ENCODE data around the gene COL27A1.

Gene COL27A1

DNA sequence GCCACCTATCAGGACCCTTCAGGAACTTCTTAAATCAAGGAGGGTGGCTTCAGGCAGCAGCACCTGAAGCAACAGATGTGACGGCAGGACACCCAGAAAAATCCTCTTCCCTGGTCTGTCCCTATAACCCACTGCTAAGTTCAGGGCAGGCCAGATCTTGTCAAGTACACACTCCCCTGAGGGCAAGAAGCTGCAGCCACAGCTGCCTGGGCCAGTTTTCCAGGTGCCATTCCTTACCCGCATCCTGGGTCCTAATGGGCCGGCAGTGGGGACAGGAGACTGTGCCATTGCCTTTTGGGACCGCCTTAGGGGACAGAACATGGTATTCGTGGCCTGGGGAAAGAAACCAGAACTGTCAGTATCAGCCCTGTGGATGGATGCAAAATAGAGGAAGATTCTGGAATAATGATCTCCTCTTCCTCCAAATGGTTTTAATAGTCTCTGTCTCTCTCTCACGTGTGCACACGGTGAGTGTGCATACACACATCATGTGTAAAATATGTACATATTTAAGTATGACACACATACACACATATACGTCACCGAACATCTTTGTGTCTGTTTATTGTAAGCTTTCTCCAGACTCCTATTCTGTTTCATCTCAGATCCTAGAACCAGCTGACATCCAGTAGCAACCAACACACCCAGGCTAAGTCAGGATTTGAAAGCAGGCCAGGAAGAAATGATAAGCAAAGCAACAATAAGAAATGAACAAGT is 188.3 kb downstream of the COL27A1 start:
- DNase-seq (ENCODE audit: low spot score), result no peak

GRCh38 chr9:114344188-114344566 is 188.8 kb downstream of the COL27A1 start:
- DNase-seq (ENCODE audit: low spot score), result no peak

DNA sequence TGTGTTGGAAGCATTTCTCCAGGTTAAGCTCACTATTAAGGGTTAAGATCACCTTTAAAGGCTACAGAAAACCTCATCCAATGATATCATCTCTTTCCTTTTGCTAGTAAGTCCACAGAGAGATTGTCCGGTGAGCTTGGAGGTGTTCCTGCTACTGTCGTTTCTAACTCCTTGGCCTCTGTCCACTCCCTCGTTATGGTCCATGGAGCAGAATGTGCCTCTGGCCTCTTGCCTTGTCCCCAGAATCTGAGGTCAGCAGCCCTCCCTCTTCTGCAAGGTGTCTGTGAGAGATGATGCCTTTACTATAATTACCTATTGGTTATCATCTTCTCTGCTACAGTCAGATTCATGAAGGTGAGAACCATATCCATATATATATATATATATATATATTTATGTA is 189.4 kb downstream of the COL27A1 start:
- DNase-seq (ENCODE audit: low spot score), result no peak

DNA sequence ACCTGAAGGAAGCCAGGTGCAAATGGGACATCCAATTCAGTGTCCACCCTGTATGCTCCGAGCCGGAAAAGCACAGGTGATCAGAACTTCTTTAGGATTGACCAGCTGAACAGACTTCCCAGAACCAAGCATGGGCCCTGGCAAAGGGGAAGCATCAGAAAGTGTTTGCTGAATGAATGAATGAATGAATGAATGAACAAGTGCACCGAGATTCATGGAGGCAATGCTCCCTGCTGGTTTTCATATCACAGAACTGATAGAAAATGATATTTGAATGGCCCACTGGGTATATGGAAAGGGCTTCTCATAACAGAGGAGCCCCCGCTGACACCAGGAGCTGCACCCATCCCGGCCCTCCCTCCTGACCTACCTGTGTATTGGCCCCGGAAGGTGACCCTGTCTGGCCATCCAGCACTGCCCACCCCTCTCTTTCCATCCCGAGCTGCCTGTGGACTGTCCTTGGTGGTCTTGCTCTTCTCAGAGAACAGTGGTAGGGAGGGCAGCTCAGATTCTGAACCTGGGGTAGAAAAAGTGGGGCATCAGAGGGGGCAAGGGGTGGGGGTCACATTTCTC is 190.2 kb downstream of the COL27A1 start:
- DNase-seq (ENCODE audit: low spot score), result no peak

DNA sequence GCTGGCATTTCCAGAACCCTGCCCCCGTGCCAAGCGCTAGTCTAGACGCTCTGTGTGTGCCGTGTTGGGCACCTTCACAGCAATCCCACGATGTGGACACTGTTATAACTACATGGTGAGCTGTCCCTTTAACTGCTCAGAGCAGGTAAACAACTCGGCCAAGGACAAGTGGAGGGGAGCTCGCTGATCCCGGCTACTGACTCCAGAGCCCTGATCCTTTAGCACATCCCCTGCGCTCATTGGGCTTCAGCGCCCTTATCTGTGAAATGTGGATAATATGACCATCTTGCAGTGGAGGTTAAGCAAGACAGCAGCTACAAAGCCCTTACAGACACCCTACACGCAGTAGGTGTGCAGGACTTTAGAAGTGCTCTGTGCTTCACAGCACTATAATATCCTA is 190.8 kb downstream of the COL27A1 start:
- DNase-seq (ENCODE audit: low spot score), result no peak

- DNase-seq (ENCODE audit: low spot score), result no peak
These were observed 192.3 kb downstream of the COL27A1 start for GRCh38 chr9:114347675-114348074.

- DNase-seq (ENCODE audit: low spot score), result no peak
These were observed 193.0 kb downstream of the COL27A1 start for GRCh38 chr9:114348261-114348905.

DNA sequence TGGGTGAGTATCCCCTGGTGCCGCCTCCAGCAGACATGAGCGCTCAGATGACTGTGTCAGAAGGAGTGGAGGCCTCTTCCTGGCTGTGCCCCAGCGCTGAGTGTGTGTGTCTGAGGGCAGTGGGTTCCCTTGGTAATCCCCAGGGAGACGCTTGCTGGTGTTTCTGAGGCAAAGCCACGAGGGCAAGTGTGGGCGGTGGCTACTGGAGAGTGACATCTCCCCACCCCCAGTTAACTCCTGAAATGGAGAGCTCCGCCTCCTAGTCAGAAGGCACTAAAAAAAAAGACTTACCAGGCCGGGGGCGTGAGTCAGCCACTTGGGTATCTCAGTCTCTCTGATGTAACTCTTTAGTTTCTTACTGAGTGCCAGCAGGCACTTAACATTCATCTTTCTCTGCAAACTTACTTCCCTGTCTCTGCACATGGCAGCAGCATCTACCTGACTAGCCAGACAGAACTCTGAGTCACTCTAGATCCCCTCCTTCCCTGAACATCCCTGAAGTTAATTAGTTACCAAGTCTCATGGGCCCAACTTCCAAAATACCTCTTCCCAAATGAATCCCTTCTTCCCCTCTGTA is 193.7 kb downstream of the COL27A1 start:
- peak; percentile 79 for DNase-seq (ENCODE audit: low spot score)

DNA sequence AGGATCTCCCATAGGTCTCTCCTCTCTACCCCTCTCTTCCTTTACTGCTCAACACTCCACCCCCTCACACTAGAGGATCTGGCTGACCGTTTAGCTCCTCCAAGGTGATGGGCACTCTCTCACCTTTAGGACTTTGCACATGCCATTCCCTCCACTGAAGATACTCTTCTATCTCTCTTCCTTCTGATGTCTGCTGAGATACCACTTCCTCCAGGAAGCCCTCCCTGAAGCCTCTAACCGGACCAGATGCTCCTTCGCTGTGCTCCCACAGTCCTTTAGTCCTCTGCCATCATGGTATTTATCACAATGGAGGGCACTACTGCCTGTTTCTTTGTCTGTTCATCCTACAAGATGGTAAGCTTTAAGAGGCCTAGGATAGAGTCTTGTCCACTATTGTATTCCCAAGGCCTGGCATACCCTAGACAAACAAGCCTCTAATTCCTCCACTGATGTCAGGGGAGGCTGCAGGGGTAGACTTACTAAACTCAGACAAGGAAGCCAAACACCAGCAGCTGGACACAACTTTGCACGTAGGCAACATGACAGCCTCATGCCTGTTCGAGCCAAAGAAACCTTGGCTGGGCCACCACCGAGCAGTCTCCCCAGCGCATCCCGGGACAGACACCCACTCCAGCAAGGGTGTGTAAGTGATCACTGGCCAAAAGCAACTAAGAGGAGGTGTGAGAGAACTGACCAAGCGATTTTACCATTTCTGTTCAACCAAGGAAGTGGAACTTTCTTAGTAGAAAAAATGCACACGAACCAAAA is 194.6 kb downstream of the COL27A1 start:
- no peak for DNase-seq (ENCODE audit: low spot score)

GRCh38 chr9:114350636-114351401 is 195.5 kb downstream of the COL27A1 start:
- no peak for DNase-seq (ENCODE audit: low spot score)

DNA sequence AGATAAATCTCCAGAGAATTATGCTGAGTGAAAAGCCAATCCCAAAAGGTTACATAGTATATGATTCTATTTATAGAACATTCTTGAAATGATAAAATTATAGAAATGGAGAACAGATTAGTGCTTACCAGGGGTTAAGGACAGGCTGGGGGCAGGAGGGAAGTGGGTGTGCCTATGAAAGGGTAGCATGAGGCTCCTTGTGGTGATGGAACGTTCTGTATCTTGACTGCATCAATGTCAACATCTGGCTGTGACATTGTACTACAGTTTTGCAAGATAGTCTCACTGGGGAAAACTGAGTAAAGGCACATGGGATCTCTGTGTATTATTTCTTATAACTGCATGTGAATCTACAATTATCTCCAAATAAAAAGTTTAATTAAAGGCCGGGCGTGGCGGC is 196.6 kb downstream of the COL27A1 start:
- no peak for DNase-seq (ENCODE audit: low spot score)

- no peak for DNase-seq (ENCODE audit: low spot score)
These were observed 200.5 kb downstream of the COL27A1 start for GRCh38 chr9:114355821-114356220.

- DNase-seq (ENCODE audit: low spot score), result no peak
These were observed 201.5 kb downstream of the COL27A1 start for GRCh38 chr9:114356792-114357191.

DNA sequence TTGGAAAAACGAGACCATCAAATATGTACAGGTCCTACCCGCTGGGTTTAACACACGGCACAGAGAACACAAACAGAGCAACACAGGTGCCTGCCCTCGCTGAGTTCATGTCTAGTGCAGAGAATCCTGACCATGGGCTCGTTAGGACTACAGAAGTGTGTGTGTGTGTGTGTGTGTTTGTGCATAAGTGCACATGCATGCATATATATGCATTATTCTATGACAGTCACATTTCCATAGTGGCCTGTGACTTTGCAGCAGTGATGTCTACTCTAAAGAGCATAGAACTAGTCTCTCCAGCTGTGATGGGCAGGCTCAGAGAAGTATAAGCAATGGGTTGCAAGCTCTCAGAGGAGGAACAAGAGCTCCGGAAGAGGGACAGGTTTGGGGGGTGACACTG is 202.0 kb downstream of the COL27A1 start:
- DNase-seq (ENCODE audit: low spot score), result no peak

DNA sequence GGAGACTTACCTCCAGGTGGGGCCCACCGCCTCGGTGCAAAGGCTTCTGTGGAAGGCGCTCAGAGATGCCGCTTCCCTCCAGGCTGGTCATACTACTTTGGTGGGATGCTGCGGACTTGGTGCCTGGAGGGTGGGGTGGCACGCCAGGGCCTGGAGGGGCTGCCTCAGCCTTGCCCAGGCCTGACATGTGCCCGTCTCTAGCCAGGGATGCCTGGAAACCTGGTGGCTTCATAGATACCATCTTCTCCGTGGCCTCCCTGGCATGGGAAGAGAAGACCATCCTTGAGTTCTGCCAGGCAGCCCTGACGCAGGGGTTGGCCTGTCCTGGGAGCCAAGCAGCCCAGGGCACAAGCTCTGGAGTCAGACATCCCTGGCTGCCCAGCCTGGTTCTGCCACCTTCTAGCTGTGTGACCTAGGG is 202.6 kb downstream of the COL27A1 start:
- no peak for DNase-seq (ENCODE audit: low spot score)

DNA sequence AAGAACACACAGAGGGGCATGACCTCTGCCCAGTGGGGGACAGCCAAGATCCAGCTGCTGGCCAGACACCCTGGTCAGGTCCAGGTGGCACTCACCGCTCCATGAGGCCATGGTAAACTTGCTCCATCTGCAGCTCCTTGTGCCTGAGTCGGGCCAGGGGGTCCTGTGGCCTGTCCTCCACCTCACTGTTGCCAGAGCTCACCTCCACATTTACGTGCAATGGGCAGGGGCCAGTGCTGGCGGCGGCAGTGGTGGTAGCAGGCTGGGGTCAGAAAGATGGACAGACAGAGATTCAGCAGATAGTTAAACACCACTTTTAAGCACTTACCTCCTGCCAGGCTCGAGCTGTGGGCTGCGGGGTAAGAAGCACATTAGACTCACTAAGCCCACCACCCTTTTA is 204.5 kb downstream of the COL27A1 start:
- no peak for DNase-seq (ENCODE audit: low spot score)

DNA sequence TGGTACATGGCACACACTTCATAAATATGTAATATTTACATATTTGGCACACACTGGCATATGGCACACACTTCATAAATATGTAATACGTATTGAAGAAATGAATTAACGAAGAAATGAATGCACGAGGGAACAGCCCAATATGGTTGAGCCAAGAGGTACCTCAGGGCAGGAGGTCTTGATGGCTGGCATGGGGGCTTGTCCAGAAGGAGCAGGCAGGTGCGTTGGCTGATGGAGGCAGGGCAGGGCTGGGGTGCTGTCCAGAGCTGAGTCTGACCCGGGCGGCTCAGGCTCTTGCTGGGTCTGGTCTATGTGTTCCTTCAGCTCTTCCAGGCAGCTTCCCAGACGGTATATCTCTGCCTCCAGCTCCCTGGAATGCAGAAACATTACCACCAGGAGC is 206.2 kb downstream of the COL27A1 start:
- no peak for DNase-seq (ENCODE audit: low spot score)

All from CD4-positive, alpha-beta T cell treated with Interleukin-2 at 100 ng/mL for 4 hours (primary cell).